GM12878 (cell line): ENCODE data around the gene SNX13. TPM values are rescaled to one million over a fixed set of nuclear protein-coding genes. Genes with fewer than 3 reads are reported as not detected.

ENCODE experiments used
- ATAC-seq: fragments of 200-7000 bp; cut with Tn5 transposase; 3 replicates; pipeline ENCODE4 v1.9.1; 2020; ENCODE audit warnings: mild to moderate bottlenecking, moderate library complexity
- BruUV-seq: library from RNA; stranded (reverse); fragments of 400-500 nt; replicated peaks from 2 replicates; lab custom pipeline; 2021; lab: Mats Ljungman, UMichigan
- CTCF ChIA-PET: fragments of 300-600 bp; sonication (Branson Sonifier 250); formaldehyde crosslinking; extraction: SDS; loops from one replicate; lab custom pipeline; 2021; ENCODE audit warnings: inconsistent platforms; lab: Yijun Ruan, JAX
- POLR2A ChIA-PET: fragments of 350-600 bp; formaldehyde crosslinking; extraction: SDS; loops from one replicate; lab custom pipeline; 2021; ENCODE audit warnings: inconsistent platforms; lab: Charles Lee
- RAD21 ChIA-PET: fragments of 300-600 bp; sonication (Branson Sonifier 250); formaldehyde crosslinking; loops from one replicate; lab custom pipeline; 2023; ENCODE audit warnings: antibody characterized with exemption; ENCODE audit not compliant: unreplicated experiment; lab: Charles Lee
- SMC1A ChIA-PET: fragments of 300-600 bp; sonication (Branson Sonifier 250); formaldehyde crosslinking; loops from one replicate; lab custom pipeline; 2023; ENCODE audit not compliant: unreplicated experiment, uncharacterized antibody; lab: Charles Lee
- DNase-seq: peaks from one replicate; pipeline ENCODE4 v3.0.0-alpha.2; 2011; ENCODE audit warnings: low read depth, low spot score
- FAIRE-seq: peaks from 3 replicates; lab custom pipeline; 2011; peaks lifted over from hg19 to GRCh38; lab: Jason Lieb, UNC
- H2AFZ ChIP-seq: 2 replicates; pipeline ENCODE4 v1.6.0; 2011; ENCODE audit warnings: low read depth, low read length, control low read depth; ENCODE audit not compliant: control insufficient read depth
- H3K27ac ChIP-seq: 2 replicates; pipeline ENCODE4 v1.5.1; 2011; ENCODE audit warnings: control low read depth; ENCODE audit not compliant: control insufficient read depth, insufficient read depth
- H3K27me3 ChIP-seq, 2 experiments: replicated peaks in 1 of 2; 2 replicates each; pipeline versions ENCODE4 v1.6.0 to v1.6.1; 2011; ENCODE audit warnings: low read length in 1 of 2; ENCODE audit not compliant: control insufficient read depth in 2 of 2, insufficient read depth in 2 of 2
- H3K36me3 ChIP-seq, 2 experiments: 2 replicates each; pipeline ENCODE4 v1.5.1; 2011; ENCODE audit warnings: low read length in 1 of 2; ENCODE audit not compliant: control insufficient read depth in 2 of 2, insufficient read depth in 2 of 2
- H3K4me1 ChIP-seq: 2 replicates; pipeline ENCODE4 v1.6.1; 2011; ENCODE audit warnings: mild to moderate bottlenecking, low read length, moderate library complexity, mixed read lengths; ENCODE audit not compliant: control insufficient read depth, insufficient read depth
- H3K4me2 ChIP-seq: 2 replicates; pipeline ENCODE4 v1.6.0; 2011; ENCODE audit warnings: control low read depth; ENCODE audit not compliant: control insufficient read depth, insufficient read depth
- H3K4me3 ChIP-seq: fragments of 200-600 bp; sonication (generic); 2 replicates; pipeline ENCODE4 v1.5.1; 2016
- H3K79me2 ChIP-seq: 2 replicates; pipeline ENCODE4 v1.6.0; 2011; ENCODE audit warnings: low read length; ENCODE audit not compliant: control insufficient read depth, insufficient read depth
- H3K9ac ChIP-seq: 2 replicates; pipeline ENCODE4 v1.8.0; 2011; ENCODE audit warnings: low read length, control low read depth, mixed read lengths; ENCODE audit not compliant: control insufficient read depth, insufficient read depth
- H3K9me3 ChIP-seq: replicated peaks from 3 replicates; pipeline ENCODE4 v1.5.1; 2011; ENCODE audit warnings: mild to moderate bottlenecking, low read length; ENCODE audit not compliant: control insufficient read depth, insufficient read depth
- H4K20me1 ChIP-seq: 2 replicates; pipeline ENCODE4 v1.6.0; 2011; ENCODE audit not compliant: control insufficient read depth, insufficient read depth
- SUPT20H ChIP-seq: IDR thresholded peaks from 2 replicates; pipeline ENCODE4 v1.6.1; 2011; ENCODE audit warnings: low read depth, mild to moderate bottlenecking, low read length, moderate library complexity, borderline replicate concordance; ENCODE audit not compliant: control insufficient read depth
- ZBED1 ChIP-seq: IDR thresholded peaks from 2 replicates; pipeline ENCODE4 v1.6.1; 2016; ENCODE audit warnings: borderline replicate concordance
- WGBS: methylation state at CpG from one replicate; pipeline ENCODE4 v1.1.6; 2016; ENCODE audit warnings: low lambda C conversion rate; ENCODE audit not compliant: insufficient replicate concordance, insufficient coverage; ENCODE audit errors: missing lambda C conversion rate; 5-methylcytosine and 5-hydroxymethylcytosine counted together
- in situ Hi-C: fragments of 300-500 bp; cut with MboI; formaldehyde crosslinking; loops from 9 replicates; pipeline ENCODE4 v1.14.3; 2018; ENCODE audit warnings: mixed read lengths
- intact Hi-C: fragments of 100-400 bp; cut with micrococcal nuclease; formaldehyde crosslinking; loops from one replicate; pipeline ENCODE4 v1.14.2; 2022; ENCODE audit not compliant: unreplicated experiment
- polyA plus RNA-seq, 11 experiments: library from polyadenylated mRNA; depleted of rRNA in 4 of 11; unstranded in 6 of 11; stranded (reverse) in 5 of 11; fragments of >200 nt; fragmentation: Nextera tagmentation in 4 of 11; fragmentation: Illumina TruSeq in 1 of 11; extraction: Ambion mirVana in 4 of 11; extraction: Trizol in 1 of 11; gene quantifications; 1 replicate in 1 of 11; 2 replicates in 10 of 11; pipeline versions ENCODE4 v1.2.1 to v1.2.3, GENCODE V29; 2011 to 2016; ENCODE audit warnings: inconsistent platforms in 2 of 11, missing spikeins in 2 of 11, low read depth in 1 of 11
- total RNA-seq, 4 experiments: library from RNA; depleted of rRNA in 3 of 4; stranded (reverse); fragments of >200 nt in 3 of 4; fragmentation: Illumina TruSeq in 1 of 4; extraction: Trizol in 1 of 4; gene quantifications; 2 replicates each; pipeline versions ENCODE4 v1.2.1 to v1.2.3, GENCODE V29; 2013 to 2021
- TF ChIP-seq, protein P1 (sequence below): fragments of 450-650 bp; IDR thresholded peaks from 2 replicates; pipeline ENCODE4 v1.6.1; 2017; ENCODE audit warnings: mild to moderate bottlenecking, moderate library complexity
- TF ChIP-seq, protein P2 (sequence below), 3 experiments: IDR thresholded peaks in 2 of 3; conservative IDR thresholded peaks in 1 of 3; 2 replicates each; pipeline ENCODE4 v1.5.1; 2011; ENCODE audit warnings: low read depth in 3 of 3, low read length in 3 of 3, mild to moderate bottlenecking in 3 of 3, control low read depth in 2 of 3, moderate library complexity in 2 of 3, inconsistent platforms in 1 of 3, mixed read lengths in 1 of 3; ENCODE audit not compliant: control insufficient read depth in 2 of 3, insufficient read depth in 1 of 3; ENCODE audit errors: extremely low read depth in 1 of 3

The SNX13 gene
- total and polyA plus RNA-seq, 10 of the 15 experiments (the other 5 are each of a cell fraction or from before 2014, with no cell fraction given): 2.2 to 17.1 (median 11.9) TPM

DNA sequence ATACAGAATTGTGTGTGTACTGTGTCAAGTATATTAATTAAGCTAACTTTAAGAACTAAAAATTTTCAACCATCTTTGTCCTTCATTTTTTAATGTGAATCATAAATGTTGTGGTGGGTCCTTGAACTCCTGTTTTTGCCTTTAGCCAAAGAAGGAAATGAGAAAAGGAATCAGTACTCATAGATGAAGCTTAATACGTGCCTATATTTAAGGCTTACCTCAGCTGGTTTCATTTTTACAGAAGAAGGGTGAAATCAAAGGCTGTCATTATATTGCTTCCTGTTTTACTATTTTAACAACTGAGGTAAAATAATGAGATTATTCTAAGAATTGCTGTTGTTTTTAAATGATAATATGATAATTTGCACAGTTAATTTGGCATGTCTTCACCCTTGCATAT is 6.3 kb upstream of the SNX13 start (continued):
- TF ChIP-seq, protein P1, sequence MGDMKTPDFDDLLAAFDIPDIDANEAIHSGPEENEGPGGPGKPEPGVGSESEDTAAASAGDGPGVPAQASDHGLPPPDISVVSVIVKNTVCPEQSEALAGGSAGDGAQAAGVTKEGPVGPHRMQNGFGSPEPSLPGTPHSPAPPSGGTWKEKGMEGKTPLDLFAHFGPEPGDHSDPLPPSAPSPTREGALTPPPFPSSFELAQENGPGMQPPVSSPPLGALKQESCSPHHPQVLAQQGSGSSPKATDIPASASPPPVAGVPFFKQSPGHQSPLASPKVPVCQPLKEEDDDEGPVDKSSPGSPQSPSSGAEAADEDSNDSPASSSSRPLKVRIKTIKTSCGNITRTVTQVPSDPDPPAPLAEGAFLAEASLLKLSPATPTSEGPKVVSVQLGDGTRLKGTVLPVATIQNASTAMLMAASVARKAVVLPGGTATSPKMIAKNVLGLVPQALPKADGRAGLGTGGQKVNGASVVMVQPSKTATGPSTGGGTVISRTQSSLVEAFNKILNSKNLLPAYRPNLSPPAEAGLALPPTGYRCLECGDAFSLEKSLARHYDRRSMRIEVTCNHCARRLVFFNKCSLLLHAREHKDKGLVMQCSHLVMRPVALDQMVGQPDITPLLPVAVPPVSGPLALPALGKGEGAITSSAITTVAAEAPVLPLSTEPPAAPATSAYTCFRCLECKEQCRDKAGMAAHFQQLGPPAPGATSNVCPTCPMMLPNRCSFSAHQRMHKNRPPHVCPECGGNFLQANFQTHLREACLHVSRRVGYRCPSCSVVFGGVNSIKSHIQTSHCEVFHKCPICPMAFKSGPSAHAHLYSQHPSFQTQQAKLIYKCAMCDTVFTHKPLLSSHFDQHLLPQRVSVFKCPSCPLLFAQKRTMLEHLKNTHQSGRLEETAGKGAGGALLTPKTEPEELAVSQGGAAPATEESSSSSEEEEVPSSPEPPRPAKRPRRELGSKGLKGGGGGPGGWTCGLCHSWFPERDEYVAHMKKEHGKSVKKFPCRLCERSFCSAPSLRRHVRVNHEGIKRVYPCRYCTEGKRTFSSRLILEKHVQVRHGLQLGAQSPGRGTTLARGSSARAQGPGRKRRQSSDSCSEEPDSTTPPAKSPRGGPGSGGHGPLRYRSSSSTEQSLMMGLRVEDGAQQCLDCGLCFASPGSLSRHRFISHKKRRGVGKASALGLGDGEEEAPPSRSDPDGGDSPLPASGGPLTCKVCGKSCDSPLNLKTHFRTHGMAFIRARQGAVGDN: no peak
- TF ChIP-seq ZBED1: no peak

- peaks cover 5% of the 10 kb centered on the region for H3K79me2 ChIP-seq
- TF ChIP-seq, protein P2, sequence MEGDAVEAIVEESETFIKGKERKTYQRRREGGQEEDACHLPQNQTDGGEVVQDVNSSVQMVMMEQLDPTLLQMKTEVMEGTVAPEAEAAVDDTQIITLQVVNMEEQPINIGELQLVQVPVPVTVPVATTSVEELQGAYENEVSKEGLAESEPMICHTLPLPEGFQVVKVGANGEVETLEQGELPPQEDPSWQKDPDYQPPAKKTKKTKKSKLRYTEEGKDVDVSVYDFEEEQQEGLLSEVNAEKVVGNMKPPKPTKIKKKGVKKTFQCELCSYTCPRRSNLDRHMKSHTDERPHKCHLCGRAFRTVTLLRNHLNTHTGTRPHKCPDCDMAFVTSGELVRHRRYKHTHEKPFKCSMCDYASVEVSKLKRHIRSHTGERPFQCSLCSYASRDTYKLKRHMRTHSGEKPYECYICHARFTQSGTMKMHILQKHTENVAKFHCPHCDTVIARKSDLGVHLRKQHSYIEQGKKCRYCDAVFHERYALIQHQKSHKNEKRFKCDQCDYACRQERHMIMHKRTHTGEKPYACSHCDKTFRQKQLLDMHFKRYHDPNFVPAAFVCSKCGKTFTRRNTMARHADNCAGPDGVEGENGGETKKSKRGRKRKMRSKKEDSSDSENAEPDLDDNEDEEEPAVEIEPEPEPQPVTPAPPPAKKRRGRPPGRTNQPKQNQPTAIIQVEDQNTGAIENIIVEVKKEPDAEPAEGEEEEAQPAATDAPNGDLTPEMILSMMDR (IDR thresholded peaks at IDR 0.05 in 2 of 3, conservative IDR thresholded peaks at IDR 0.05 in 1 of 3; ENCODE audit: control insufficient read depth in 2 of 3, extremely low read depth in 1 of 3, insufficient read depth in 1 of 3, low read depth in 3 of 3, low read length in 3 of 3): peak in 1 of 3 experiments; percentile 25; a peak in 1 of 6 replicates
- TF ChIP-seq SUPT20H: no peak
- TF ChIP-seq, all 136 proteins: peak for 1
- Histone ChIP-seq H3K9ac (no peak overlapping the region), H3K4me3 (no peak overlapping the region), H3K4me1 (no peaks in the 10 kb centered on the region), H3K27ac (no peak overlapping the region), H4K20me1 (no peaks in the 10 kb centered on the region), H2AFZ (no peak overlapping the region), H3K27me3 (peaks cover 0 to 7% of the 10 kb centered on the region in 2 experiments; a peak in 1 of 4 replicates), H3K4me2 (no peak overlapping the region), H3K36me3 (no peaks in the 10 kb centered on the region), H3K9me3 (no peaks in the 10 kb centered on the region)
- intact Hi-C loops: no loop called here
- in situ Hi-C loops: no loop called here
- no peak for ATAC-seq
- no peak for FAIRE-seq
- CTCF ChIA-PET: interaction anchor here (1.2 kb wide), 1 partner anchor 8 kb away, joined by 5 read pairs; no protein-coding TSS in a partner anchor
- SMC1A ChIA-PET: interaction anchor here (1.4 to 2.8 kb wide), 3 partner anchors 7 to 172 kb away, joined by 3 to 14 read pairs (median 7); no protein-coding TSS in a partner anchor
- POLR2A ChIA-PET: no interaction called here
- 37% methylated on average over 1 of the region's 1 CpG for WGBS
- DNase-seq: no peak
- RAD21 ChIA-PET: interaction anchor here (1.0 kb wide), 1 partner anchor 172 kb away, joined by 3 read pairs; no protein-coding TSS in a partner anchor
- no TSS peak for BruUV-seq
These were observed 4.4 kb upstream of the SNX13 start for GRCh38 chr7:17944720-17945119.
